ENCODE data around the gene WDTC1. TPM values are rescaled to one million over a fixed set of nuclear protein-coding genes. Genes with fewer than 3 reads are reported as not detected.
A peak's percentile ranks its signal among the peaks of the same experiment; 100 is the strongest.

Gene WDTC1
- polyA plus RNA-seq, 2 of the 4 experiments (the other 2 are of a cell fraction), result 3.8 to 6.9 TPM

DNA sequence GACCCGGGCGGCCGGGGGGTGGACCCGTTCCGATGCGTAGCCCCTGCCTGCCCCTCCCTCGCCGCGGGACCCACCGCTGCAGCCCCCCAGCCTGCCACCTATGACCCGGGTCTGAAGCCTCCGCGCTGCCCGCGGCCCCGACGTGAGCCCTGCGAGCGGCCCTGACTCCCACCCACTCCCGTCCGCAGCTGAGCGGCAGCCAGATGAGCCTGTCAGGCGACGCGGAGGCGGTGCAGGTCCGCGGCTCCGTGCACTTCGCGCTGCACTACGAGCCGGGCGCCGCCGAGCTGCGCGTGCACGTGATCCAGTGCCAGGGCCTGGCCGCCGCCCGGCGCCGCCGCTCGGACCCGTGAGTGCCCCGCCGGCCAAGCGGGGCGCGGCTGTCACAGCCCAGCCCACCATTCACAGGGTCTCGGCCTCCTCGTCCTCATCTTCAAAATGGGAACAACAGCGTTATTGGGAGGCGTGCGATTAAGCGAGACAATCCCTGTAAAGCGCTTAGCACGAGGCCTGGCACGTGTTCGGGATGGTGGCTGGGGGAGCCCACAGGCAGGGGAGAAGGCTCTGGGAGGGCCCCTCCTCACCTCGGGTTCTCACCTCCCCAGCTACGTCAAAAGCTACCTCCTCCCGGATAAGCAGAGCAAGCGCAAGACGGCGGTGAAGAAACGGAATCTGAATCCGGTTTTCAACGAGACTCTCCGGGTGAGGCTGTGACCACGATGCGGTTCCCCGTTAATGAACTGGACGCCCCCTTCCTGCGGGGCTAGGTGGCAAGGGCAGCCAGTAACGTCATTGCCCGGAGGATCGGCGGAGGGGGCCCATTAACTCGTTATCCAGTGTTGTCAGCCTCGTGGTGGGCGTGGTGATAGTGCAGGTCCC is 115.6 kb downstream of the WDTC1 start:
- Histone ChIP-seq H3K4me3 (peak overlapping the region; percentile 48), H3K4me1 (peaks cover 14% of the 10 kb centered on the region; the same call in 1 of the 3 replicates), H3K4me2 (peak overlapping the region; percentile 96), H3K9me3 (no peaks in the 10 kb centered on the region), H3K27ac (peak overlapping the region; percentile 78 to 89)
- no peak for FAIRE-seq
- POLR2A ChIA-PET, result interaction anchor here (1.0 to 2.0 kb wide), 2 partner anchors 16 to 17 kb away, joined by 3 to 11 read pairs; partner anchors contain the start of gene MAP3K6
- 94% methylated on average over 25 of the region's 84 CpGs for WGBS (ENCODE audit: missing lambda C conversion rate)
- ATAC-seq, result peak; percentile 89 to 94
- CTCF ChIA-PET, result interaction anchor here (1.1 to 12.1 kb wide), 6 partner anchors 8 to 49 kb away, joined by 3 to 134 read pairs (median 8); partner anchors contain the start of genes CD164L2, MAP3K6 and SYTL1
- DNase-seq (ENCODE audit: low read depth in 1 of 2, low spot score in 1 of 2), result peak; percentile 70 to 80
- TF ChIP-seq EP300 (IDR thresholded peaks at IDR 0.05) (no peak), MAX (IDR thresholded peaks at IDR 0.05) (peak; percentile 44; the same call in 1 of the 2 replicates), REST (IDR thresholded peaks at IDR 0.05) (no peak), POLR2A (IDR thresholded peaks at IDR 0.05; ENCODE audit: low read length) (peak; percentile 16; the same call in 1 of the 2 replicates), BHLHE40 (IDR thresholded peaks at IDR 0.05; ENCODE audit: low read depth, low read length) (0 out of 2 replicates have a peak, but pooled peaks have one; percentile 27)
- TF ChIP-seq, protein P1, sequence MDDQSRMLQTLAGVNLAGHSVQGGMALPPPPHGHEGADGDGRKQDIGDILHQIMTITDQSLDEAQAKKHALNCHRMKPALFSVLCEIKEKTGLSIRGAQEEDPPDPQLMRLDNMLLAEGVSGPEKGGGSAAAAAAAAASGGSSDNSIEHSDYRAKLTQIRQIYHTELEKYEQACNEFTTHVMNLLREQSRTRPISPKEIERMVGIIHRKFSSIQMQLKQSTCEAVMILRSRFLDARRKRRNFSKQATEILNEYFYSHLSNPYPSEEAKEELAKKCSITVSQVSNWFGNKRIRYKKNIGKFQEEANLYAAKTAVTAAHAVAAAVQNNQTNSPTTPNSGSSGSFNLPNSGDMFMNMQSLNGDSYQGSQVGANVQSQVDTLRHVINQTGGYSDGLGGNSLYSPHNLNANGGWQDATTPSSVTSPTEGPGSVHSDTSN (IDR thresholded peaks at IDR 0.05), result peak; percentile 85

- CTCF ChIA-PET, result interaction anchor here (1.0 to 12.1 kb wide), 6 partner anchors 7 to 56 kb away, joined by 3 to 134 read pairs (median 6); partner anchors contain the start of genes MAP3K6 and SYTL1
- Histone ChIP-seq H3K4me1 (peaks cover 14% of the 10 kb centered on the region; the same call in 1 of the 3 replicates), H3K4me3 (no peak overlapping the region), H3K9me3 (no peaks in the 10 kb centered on the region), H3K4me2 (no peak overlapping the region), H3K27ac (no peak overlapping the region)
- no peak for DNase-seq (ENCODE audit: low read depth in 1 of 2, low spot score in 1 of 2)
- no peak for FAIRE-seq
- WGBS (ENCODE audit: missing lambda C conversion rate), result 90% methylated on average over 41 of the region's 62 CpGs
- POLR2A ChIA-PET, result interaction anchor here (2.0 kb wide), 1 partner anchor 15 kb away, joined by 11 read pairs; the partner anchor contains the start of gene MAP3K6
- ATAC-seq, result no peak
- TF ChIP-seq RFX5 (IDR thresholded peaks at IDR 0.05) (no peak), TFCP2L1 (CRISPR knock-in tag; IDR thresholded peaks at IDR 0.05) (no peak), MAFK (IDR thresholded peaks at IDR 0.05; ENCODE audit: partially characterized antibody) (no peak), RARB (CRISPR knock-in tag; IDR thresholded peaks at IDR 0.05) (no peak), CEBPB (IDR thresholded peaks at IDR 0.05) (no peak), ELK1 (IDR thresholded peaks at IDR 0.05; ENCODE audit: low read depth, low read length) (no peak), TP53 (CRISPR knock-in tag; IDR thresholded peaks at IDR 0.05) (no peak), RCOR1 (IDR thresholded peaks at IDR 0.05; ENCODE audit: low read depth, low read length) (no peak), EHMT2 (IDR thresholded peaks at IDR 0.05; ENCODE audit: low read depth) (no peak), ZC3H11A (IDR thresholded peaks at IDR 0.05) (no peak), MAZ (IDR thresholded peaks at IDR 0.05; ENCODE audit: borderline replicate concordance, low read depth, low read length) (no peak), HDAC2 (IDR thresholded peaks at IDR 0.05) (no peak), NR3C1 (IDR thresholded peaks at IDR 0.05) (no peak)
- TF ChIP-seq, protein P2, sequence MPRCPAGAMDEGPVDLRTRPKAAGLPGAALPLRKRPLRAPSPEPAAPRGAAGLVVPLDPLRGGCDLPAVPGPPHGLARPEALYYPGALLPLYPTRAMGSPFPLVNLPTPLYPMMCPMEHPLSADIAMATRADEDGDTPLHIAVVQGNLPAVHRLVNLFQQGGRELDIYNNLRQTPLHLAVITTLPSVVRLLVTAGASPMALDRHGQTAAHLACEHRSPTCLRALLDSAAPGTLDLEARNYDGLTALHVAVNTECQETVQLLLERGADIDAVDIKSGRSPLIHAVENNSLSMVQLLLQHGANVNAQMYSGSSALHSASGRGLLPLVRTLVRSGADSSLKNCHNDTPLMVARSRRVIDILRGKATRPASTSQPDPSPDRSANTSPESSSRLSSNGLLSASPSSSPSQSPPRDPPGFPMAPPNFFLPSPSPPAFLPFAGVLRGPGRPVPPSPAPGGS (IDR thresholded peaks at IDR 0.05), result no peak
Observed at GRCh38 chr1:27350663-27351540, 116.5 kb downstream of the WDTC1 start.

Measured in A549 (cell line).